IMR-90 (cell line): ENCODE data around the gene ARHGAP23. TPM values are rescaled to one million over a fixed set of nuclear protein-coding genes. Genes with fewer than 3 reads are reported as not detected.

Experiments
- ATAC-seq: fragments of 200-7000 bp; cut with Tn5 transposase; 2 replicates; pipeline ENCODE4 v1.9.1; 2020; ENCODE audit warnings: low read depth, mild to moderate bottlenecking, moderate library complexity
- BruUV-seq: library from RNA; stranded (reverse); fragments of 400-500 nt; replicated peaks from 2 replicates; lab custom pipeline; 2021; lab: Mats Ljungman, UMichigan
- CTCF ChIA-PET: fragments of 300-600 bp; formaldehyde crosslinking; extraction: SDS; loops from one replicate; lab custom pipeline; 2021; ENCODE audit warnings: antibody characterized with exemption; lab: Yijun Ruan, JAX
- POLR2A ChIA-PET: fragments of 300-600 bp; sonication (Branson Sonifier 250); formaldehyde crosslinking; loops from one replicate; lab custom pipeline; 2022; ENCODE audit warnings: antibody characterized with exemption; ENCODE audit not compliant: unreplicated experiment; lab: Charles Lee
- DNase-seq: peaks from one replicate; pipeline ENCODE4 v3.0.0; 2013
- H2AFZ ChIP-seq: replicated peaks from 2 replicates; pipeline ENCODE3; 2013; ENCODE audit warnings: low read length, mild to moderate bottlenecking; ENCODE audit not compliant: poor library complexity
- H2AK5ac ChIP-seq: 2 replicates; pipeline ENCODE4 v1.6.1; 2013; ENCODE audit warnings: low read depth, low read length, inconsistent platforms
- H2AK9ac ChIP-seq: replicated peaks from 2 replicates; pipeline ENCODE3; 2013; ENCODE audit warnings: mild to moderate bottlenecking, low read depth, low read length, moderate library complexity; ENCODE audit not compliant: poor library complexity
- H2BK120ac ChIP-seq: 2 replicates; pipeline ENCODE4 v1.6.1; 2013; ENCODE audit warnings: low read depth, low read length, inconsistent platforms
- H2BK15ac ChIP-seq: 3 replicates; pipeline ENCODE4 v1.6.1; 2013; ENCODE audit warnings: low read depth, low read length, inconsistent platforms
- H2BK20ac ChIP-seq: 2 replicates; pipeline ENCODE4 v1.6.1; 2013; ENCODE audit warnings: low read depth, mild to moderate bottlenecking, inconsistent platforms, low read length, moderate library complexity
- H2BK5ac ChIP-seq: 2 replicates; pipeline ENCODE4 v1.6.1; 2013; ENCODE audit warnings: mild to moderate bottlenecking, low read depth, low read length, inconsistent platforms; ENCODE audit not compliant: poor library complexity, severe bottlenecking
- H3K14ac ChIP-seq: replicated peaks from 2 replicates; pipeline ENCODE4 v1.6.1; 2013; ENCODE audit warnings: low read depth, low read length, inconsistent platforms
- H3K18ac ChIP-seq: 2 replicates; pipeline ENCODE4 v1.6.1; 2013; ENCODE audit warnings: low read depth, low read length, control low read depth
- H3K23ac ChIP-seq: 2 replicates; pipeline ENCODE4 v1.6.1; 2013; ENCODE audit warnings: low read depth, low read length, inconsistent platforms
- H3K27ac ChIP-seq: 2 replicates; pipeline ENCODE4 v1.5.1; 2013; ENCODE audit warnings: mild to moderate bottlenecking, control low read depth, low read length; ENCODE audit not compliant: insufficient read depth
- H3K27me3 ChIP-seq: 2 replicates; pipeline ENCODE4 v1.6.1; 2013; ENCODE audit warnings: low read length; ENCODE audit not compliant: control insufficient read depth, insufficient read depth
- H3K36me3 ChIP-seq: 2 replicates; pipeline ENCODE4 v1.6.1; 2013; ENCODE audit warnings: low read length, mixed read lengths; ENCODE audit not compliant: control insufficient read depth, insufficient read depth
- H3K4ac ChIP-seq: 2 replicates; pipeline ENCODE4 v1.6.1; 2013; ENCODE audit warnings: low read depth, low read length, inconsistent platforms
- H3K4me1 ChIP-seq: 2 replicates; pipeline ENCODE4 v1.6.1; 2013; ENCODE audit warnings: low read length, mixed read lengths; ENCODE audit not compliant: control insufficient read depth, insufficient read depth
- H3K4me2 ChIP-seq: 2 replicates; pipeline ENCODE4 v1.6.1; 2013; ENCODE audit warnings: low read depth, mild to moderate bottlenecking, control low read depth, low read length, moderate library complexity
- H3K4me3 ChIP-seq: 2 replicates; pipeline ENCODE4 v1.5.1; 2013; ENCODE audit warnings: low read depth, mild to moderate bottlenecking, control low read depth, low read length, moderate library complexity; ENCODE audit not compliant: insufficient read depth
- H3K56ac ChIP-seq: 2 replicates; pipeline ENCODE4 v1.6.1; 2013; ENCODE audit warnings: low read length, inconsistent platforms; ENCODE audit not compliant: insufficient read depth; ENCODE audit errors: extremely low read depth
- H3K79me1 ChIP-seq, 2 experiments: 2 replicates each; pipeline ENCODE4 v1.6.1; 2013; ENCODE audit warnings: low read length in 2 of 2, inconsistent platforms in 1 of 2, low read depth in 1 of 2
- H3K9ac ChIP-seq: 2 replicates; pipeline ENCODE4 v1.6.1; 2013; ENCODE audit warnings: low read depth, low read length, control low read depth
- H3K9me1 ChIP-seq: 2 replicates; pipeline ENCODE4 v1.6.1; 2013; ENCODE audit warnings: low read length, inconsistent platforms; ENCODE audit not compliant: insufficient read depth
- H3K9me3 ChIP-seq: 2 replicates; pipeline ENCODE4 v1.6.1; 2013; ENCODE audit warnings: low read length; ENCODE audit not compliant: control insufficient read depth, insufficient read depth
- H4K20me1 ChIP-seq: 2 replicates; pipeline ENCODE4 v1.6.1; 2013; ENCODE audit warnings: low read length, inconsistent platforms; ENCODE audit not compliant: insufficient read depth
- H4K5ac ChIP-seq: 2 replicates; pipeline ENCODE4 v1.6.1; 2013; ENCODE audit warnings: mild to moderate bottlenecking, low read depth, low read length, control low read depth
- H4K8ac ChIP-seq, 2 experiments: 2 replicates each; pipeline ENCODE4 v1.6.1; 2013; ENCODE audit warnings: low read depth in 2 of 2, low read length in 2 of 2, control low read depth in 1 of 2, inconsistent platforms in 1 of 2
- H4K91ac ChIP-seq: 2 replicates; pipeline ENCODE4 v1.6.1; 2013; ENCODE audit warnings: low read depth, low read length, inconsistent platforms; ENCODE audit not compliant: insufficient read depth
- BHLHE40 ChIP-seq: fragments of 150-350 bp; IDR thresholded peaks from 2 replicates; pipeline ENCODE4 v1.6.1; 2016; ENCODE audit warnings: mild to moderate bottlenecking, low read depth, low read length
- CEBPB ChIP-seq: IDR thresholded peaks from 2 replicates; pipeline ENCODE4 v1.6.1; 2012; ENCODE audit warnings: low read depth, low read length, improper control_type of control experiment
- CHD1 ChIP-seq: IDR thresholded peaks from 2 replicates; pipeline ENCODE4 v1.6.1; 2012; ENCODE audit warnings: low read depth, low read length, improper control_type of control experiment
- CTCF ChIP-seq: conservative IDR thresholded peaks from 2 replicates; pipeline ENCODE4 v1.5.1; 2012; ENCODE audit warnings: mild to moderate bottlenecking, low read depth, low read length, improper control_type of control experiment
- FOS ChIP-seq: fragments of 150-350 bp; IDR thresholded peaks from 2 replicates; pipeline ENCODE4 v1.6.1; 2016; ENCODE audit warnings: low read depth, low read length
- RAD21 ChIP-seq: IDR thresholded peaks from 2 replicates; pipeline ENCODE4 v1.6.1; 2012; ENCODE audit warnings: low read length, improper control_type of control experiment
- RCOR1 ChIP-seq: IDR thresholded peaks from 2 replicates; pipeline ENCODE4 v1.6.1; 2012; ENCODE audit warnings: mild to moderate bottlenecking, low read length, improper control_type of control experiment; ENCODE audit not compliant: insufficient replicate concordance
- RFX5 ChIP-seq: IDR thresholded peaks from 2 replicates; pipeline ENCODE4 v1.8.0; 2012; ENCODE audit warnings: low read depth, mild to moderate bottlenecking, low read length, moderate library complexity
- SMC3 ChIP-seq: fragments of 150-350 bp; IDR thresholded peaks from 2 replicates; pipeline ENCODE4 v1.6.1; 2016; ENCODE audit warnings: low read depth, mild to moderate bottlenecking, antibody characterized with exemption, low read length, moderate library complexity
- WGBS, 2 experiments: methylation state at CpG; one replicate each; pipeline versions ENCODE4 v1.1.5 to v1.1.7; 2013; ENCODE audit warnings: missing lambda C conversion rate in 2 of 2; ENCODE audit not compliant: insufficient read length in 1 of 2; ENCODE audit errors: extremely low coverage in 2 of 2; 5-methylcytosine and 5-hydroxymethylcytosine counted together
- dilution Hi-C: fragments of 300-500 bp; cut with HindIII; formaldehyde crosslinking; loops from one replicate; pipeline ENCODE4 v1.14.3; 2018; ENCODE audit warnings: low sequenced_read_pairs; ENCODE audit not compliant: unreplicated experiment
- in situ Hi-C: fragments of 300-500 bp; cut with MboI; formaldehyde crosslinking; loops from 3 replicates; pipeline ENCODE4 v1.14.3; 2019; ENCODE audit warnings: low sequenced_read_pairs, inconsistent platforms, mixed read lengths
- intact Hi-C: fragments of 100-400 bp; cut with micrococcal nuclease; formaldehyde crosslinking; loops from 2 replicates; pipeline ENCODE4 v1.10.0; 2022
- polyA plus RNA-seq, 3 experiments: library from polyadenylated mRNA; depleted of rRNA; stranded (reverse); fragments of >200 nt; gene quantifications; 2 replicates each; pipeline ENCODE4 v1.2.3, GENCODE V29; 2012; ENCODE audit warnings: low replicate concordance in 1 of 3
- total RNA-seq: library from RNA; depleted of rRNA; stranded (reverse); fragments of >200 nt; gene quantifications from 2 replicates; pipeline ENCODE4 v1.2.3, GENCODE V29; 2012
- TF ChIP-seq, protein P1 (sequence below): fragments of 150-350 bp; IDR thresholded peaks from 2 replicates; pipeline ENCODE4 v1.6.1; 2017; ENCODE audit warnings: mild to moderate bottlenecking, antibody characterized with exemption, low read length, low read depth

ARHGAP23 gene
- total and polyA plus RNA-seq, 2 of the 4 experiments (the other 2 are of a cell fraction): 9.3 to 43.3 TPM

DNA sequence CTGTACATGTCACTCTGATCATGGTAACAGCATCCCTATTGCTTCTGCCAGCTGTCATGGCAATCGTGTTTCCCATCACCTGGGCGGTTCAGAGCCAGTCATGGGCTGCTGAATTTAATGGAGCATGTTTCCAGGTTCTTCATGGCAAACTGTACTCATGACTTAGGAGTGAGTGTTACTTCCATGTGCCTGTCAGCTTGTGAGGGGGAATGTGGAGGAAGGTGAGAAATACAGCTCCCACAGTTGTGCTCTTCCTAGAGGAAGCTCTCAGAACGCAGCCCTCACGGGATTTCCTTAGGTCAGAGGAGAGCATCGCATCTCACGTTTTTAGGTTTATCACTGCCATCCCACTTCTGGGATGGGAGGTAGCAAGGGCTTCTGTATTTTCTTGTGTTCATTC, 28.0 kb upstream of the ARHGAP23 start:
- intact Hi-C loops (no loop called here), dilution Hi-C loops (no loop called here), in situ Hi-C loops (loop anchor here (5.0 kb wide), 1 partner anchor 43 kb away; no protein-coding TSS in a partner anchor)
- no peak for DNase-seq
- no peak overlapping the region for H3K23ac ChIP-seq
- no peaks in the 10 kb centered on the region for H3K9me3 ChIP-seq
- no peak overlapping the region for H3K4me3 ChIP-seq
- no peak overlapping the region for H2AK5ac ChIP-seq
- no peak overlapping the region for H4K5ac ChIP-seq
- H4K20me1 ChIP-seq: no peaks in the 10 kb centered on the region
- no peak overlapping the region for H3K14ac ChIP-seq
- no peak overlapping the region for H4K8ac ChIP-seq
- H4K91ac ChIP-seq: no peak overlapping the region
- no peak overlapping the region for H2AK9ac ChIP-seq
- peaks cover 50% of the 10 kb centered on the region for H3K36me3 ChIP-seq
- H3K18ac ChIP-seq: no peak overlapping the region
- no peak overlapping the region for H3K4me2 ChIP-seq
- peaks cover 1% of the 10 kb centered on the region; the same call in 1 of the 2 replicates for H3K4me1 ChIP-seq
- BruUV-seq: TSS peak; percentile 15
- H3K27me3 ChIP-seq: no peaks in the 10 kb centered on the region
- H3K79me1 ChIP-seq: peaks cover 0 to 3% of the 10 kb centered on the region in 2 experiments; a peak in 1 of 4 replicates
- H3K27ac ChIP-seq: no peak overlapping the region
- peaks cover 8% of the 10 kb centered on the region for H3K9me1 ChIP-seq
- H2AFZ ChIP-seq: no peak overlapping the region
- H2BK20ac ChIP-seq: no peak overlapping the region
- H2BK5ac ChIP-seq: no peak overlapping the region
- no peak overlapping the region for H2BK120ac ChIP-seq
- H3K56ac ChIP-seq: no peak overlapping the region
- no peak for TF ChIP-seq FOS
- TF ChIP-seq BHLHE40: no peak
- TF ChIP-seq, protein P1, sequence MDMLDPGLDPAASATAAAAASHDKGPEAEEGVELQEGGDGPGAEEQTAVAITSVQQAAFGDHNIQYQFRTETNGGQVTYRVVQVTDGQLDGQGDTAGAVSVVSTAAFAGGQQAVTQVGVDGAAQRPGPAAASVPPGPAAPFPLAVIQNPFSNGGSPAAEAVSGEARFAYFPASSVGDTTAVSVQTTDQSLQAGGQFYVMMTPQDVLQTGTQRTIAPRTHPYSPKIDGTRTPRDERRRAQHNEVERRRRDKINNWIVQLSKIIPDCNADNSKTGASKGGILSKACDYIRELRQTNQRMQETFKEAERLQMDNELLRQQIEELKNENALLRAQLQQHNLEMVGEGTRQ: no peak
- TF ChIP-seq CHD1: no peak
- TF ChIP-seq RCOR1: no peak
- TF ChIP-seq CTCF: no peak
- TF ChIP-seq SMC3: no peak
- TF ChIP-seq RFX5: no peak
- no peak for TF ChIP-seq CEBPB
- TF ChIP-seq RAD21: no peak
- ChIA-PET CTCF (no interaction called here), POLR2A (no interaction called here)
- no CpG with 5 or more reads among the region's 6 CpGs for WGBS, 2 experiments
- no peak overlapping the region for H3K9ac ChIP-seq
- no peak overlapping the region for H2BK15ac ChIP-seq
- no peak overlapping the region for H3K4ac ChIP-seq
- no peak for ATAC-seq
